HepG2 (cell line): ENCODE data around the gene ITGA7. TPM values are rescaled to one million over a fixed set of nuclear protein-coding genes. Genes with fewer than 3 reads are reported as not detected.

ENCODE experiments used
- ATAC-seq: fragments of 200-7000 bp; cut with Tn5 transposase; 3 replicates; pipeline ENCODE4 v1.9.1; 2020; ENCODE audit warnings: mild to moderate bottlenecking, moderate library complexity
- BruUV-seq: library from RNA; stranded (reverse); fragments of 400-500 nt; replicated peaks from 2 replicates; lab custom pipeline; 2021; lab: Mats Ljungman, UMichigan
- CTCF ChIA-PET: fragments of 300-600 bp; formaldehyde crosslinking; extraction: SDS; loops from one replicate; lab custom pipeline; 2021; ENCODE audit warnings: low total read pairs, inconsistent platforms, low intra/inter-chr PET ratio; lab: Yijun Ruan, JAX
- POLR2A ChIA-PET: fragments of 350-600 bp; sonication (Branson Sonifier 250); formaldehyde crosslinking; loops from one replicate; lab custom pipeline; 2020; ENCODE audit warnings: antibody characterized with exemption, inconsistent platforms; lab: Yijun Ruan, JAX
- DNase-seq: peaks from one replicate; pipeline ENCODE4 v3.0.0-alpha.2; 2015; ENCODE audit warnings: low spot score
- FAIRE-seq: peaks from 3 replicates; lab custom pipeline; 2011; peaks lifted over from hg19 to GRCh38; lab: Jason Lieb, UNC
- H2AFZ ChIP-seq: one replicate; pipeline ENCODE4 v1.6.1; 2011; ENCODE audit warnings: low read length, inconsistent platforms
- H3K27ac ChIP-seq: fragments of 300-600 bp; 3 replicates; pipeline ENCODE4 v1.8.0; 2011; ENCODE audit warnings: mixed run types, mild to moderate bottlenecking, mixed read lengths, low read length, inconsistent platforms; ENCODE audit not compliant: insufficient read depth; ENCODE audit errors: extremely low read length
- H3K27me3 ChIP-seq, 2 experiments: fragments of 200-600 bp in 1 of 2; 2 replicates in 1 of 2; 3 replicates in 1 of 2; pipeline versions ENCODE4 v1.6.0 to v1.8.0; 2011; ENCODE audit warnings: low read length in 2 of 2, mild to moderate bottlenecking in 2 of 2, moderate library complexity in 2 of 2, inconsistent platforms in 1 of 2; ENCODE audit not compliant: insufficient read depth in 2 of 2, control insufficient read depth in 1 of 2
- H3K36me3 ChIP-seq, 2 experiments: fragments of 200-600 bp in 1 of 2; replicated peaks in 1 of 2; 2 replicates in 1 of 2; 3 replicates in 1 of 2; pipeline versions ENCODE4 v1.5.1 to v1.8.0; 2011; ENCODE audit warnings: low read length in 2 of 2, inconsistent platforms in 1 of 2; ENCODE audit not compliant: insufficient read depth in 2 of 2, control insufficient read depth in 1 of 2
- H3K4me1 ChIP-seq: 2 replicates; pipeline ENCODE4 v1.5.1; 2012; ENCODE audit warnings: low read length, inconsistent platforms; ENCODE audit not compliant: insufficient read depth
- H3K4me2 ChIP-seq: 2 replicates; pipeline ENCODE4 v1.6.0; 2011; ENCODE audit warnings: low read depth, low read length, inconsistent platforms
- H3K4me3 ChIP-seq, 3 experiments: fragments of 200-600 bp in 1 of 3; sonication (generic), shearing (Covaris generic) in 1 of 3; replicated peaks in 1 of 3; 2 replicates each; pipeline ENCODE4 v1.5.1; 2011 to 2016; ENCODE audit warnings: low read length in 3 of 3, inconsistent platforms in 2 of 3, low read depth in 2 of 3, mild to moderate bottlenecking in 2 of 3, control low read depth in 1 of 3, mixed read lengths in 1 of 3; ENCODE audit not compliant: insufficient read depth in 1 of 3
- H3K79me2 ChIP-seq: one replicate; pipeline ENCODE4 v1.6.1; 2011; ENCODE audit warnings: low read length, inconsistent platforms; ENCODE audit not compliant: insufficient read depth
- H3K9ac ChIP-seq: 2 replicates; pipeline ENCODE4 v1.6.0; 2011; ENCODE audit warnings: mild to moderate bottlenecking, low read depth, low read length, inconsistent platforms; ENCODE audit not compliant: insufficient read depth
- H3K9me3 ChIP-seq: 2 replicates; pipeline ENCODE4 v1.5.1; 2012; ENCODE audit warnings: mild to moderate bottlenecking, low read length
- H4K20me1 ChIP-seq: 2 replicates; pipeline ENCODE4 v1.6.0; 2011; ENCODE audit warnings: inconsistent platforms, mild to moderate bottlenecking, low read length, moderate library complexity; ENCODE audit not compliant: insufficient read depth
- KDM3A ChIP-seq: IDR thresholded peaks from 2 replicates; pipeline ENCODE4 v1.6.1; 2018; ENCODE audit warnings: low read depth, missing compliant biosample characterization
- REXO4 ChIP-seq: sonication (generic); formaldehyde crosslinking; IDR thresholded peaks from 2 replicates; pipeline ENCODE4 v1.8.0; 2022; ENCODE audit warnings: missing genetic modification reagents, mild to moderate bottlenecking, borderline replicate concordance
- TBX2 ChIP-seq: sonication (generic); formaldehyde crosslinking; IDR thresholded peaks from 2 replicates; pipeline ENCODE4 v1.5.0; 2020; ENCODE audit warnings: missing genetic modification reagents, mild to moderate bottlenecking, borderline replicate concordance
- ZNF44 ChIP-seq: sonication (generic); formaldehyde crosslinking; IDR thresholded peaks from 2 replicates; pipeline ENCODE4 v1.5.1; 2020; ENCODE audit warnings: mild to moderate bottlenecking, missing genetic modification reagents
- WGBS: methylation state at CpG from one replicate; pipeline ENCODE4 v1.1.6; 2017; ENCODE audit warnings: low lambda C conversion rate; 5-methylcytosine and 5-hydroxymethylcytosine counted together
- in situ Hi-C: cut with HindIII; loops from 2 replicates; pipeline ENCODE4 v1.10.0; 2017; ENCODE audit warnings: low pct_unique_long_range_greater_than_20kb; ENCODE audit not compliant: extremely low pct_ligation_motif_present
- intact Hi-C: fragments of 100-400 bp; cut with micrococcal nuclease; formaldehyde crosslinking; loops from one replicate; pipeline ENCODE4 v1.10.0; 2022; ENCODE audit not compliant: unreplicated experiment
- polyA plus RNA-seq, 8 experiments: library from polyadenylated mRNA; depleted of rRNA in 3 of 8; stranded (reverse) in 7 of 8; unstranded in 1 of 8; fragments of >200 nt; fragmentation: Illumina TruSeq in 4 of 8; extraction: Trizol in 4 of 8; gene quantifications; 2 replicates each; pipeline versions ENCODE4 v1.2.1 to v1.2.3, GENCODE V29; 2011 to 2016; ENCODE audit warnings: low read depth in 4 of 8, missing spikeins in 1 of 8, mixed read lengths in 1 of 8; ENCODE audit not compliant: insufficient read depth in 1 of 8
- total RNA-seq, 5 experiments: library from RNA; depleted of rRNA; stranded (reverse); fragments of >200 nt; fragmentation: Illumina TruSeq; extraction: Trizol; gene quantifications; 2 replicates each; pipeline ENCODE4 v1.2.3, GENCODE V29; 2016; ENCODE audit warnings: low read depth in 1 of 5
- TF ChIP-seq, protein P1 (sequence below): IDR thresholded peaks from 2 replicates; pipeline ENCODE4 v1.6.1; 2016; ENCODE audit warnings: mild to moderate bottlenecking
- TF ChIP-seq, protein P2 (sequence below): sonication (generic); formaldehyde crosslinking; IDR thresholded peaks from 2 replicates; pipeline ENCODE4 v1.5.1; 2020; ENCODE audit warnings: mild to moderate bottlenecking, moderate library complexity, missing genetic modification reagents

ITGA7 gene
- total and polyA plus RNA-seq, 2 of the 13 experiments (the other 11 are each of a cell fraction or from before 2014, with no cell fraction given): 0.65 to 0.75 TPM

DNA sequence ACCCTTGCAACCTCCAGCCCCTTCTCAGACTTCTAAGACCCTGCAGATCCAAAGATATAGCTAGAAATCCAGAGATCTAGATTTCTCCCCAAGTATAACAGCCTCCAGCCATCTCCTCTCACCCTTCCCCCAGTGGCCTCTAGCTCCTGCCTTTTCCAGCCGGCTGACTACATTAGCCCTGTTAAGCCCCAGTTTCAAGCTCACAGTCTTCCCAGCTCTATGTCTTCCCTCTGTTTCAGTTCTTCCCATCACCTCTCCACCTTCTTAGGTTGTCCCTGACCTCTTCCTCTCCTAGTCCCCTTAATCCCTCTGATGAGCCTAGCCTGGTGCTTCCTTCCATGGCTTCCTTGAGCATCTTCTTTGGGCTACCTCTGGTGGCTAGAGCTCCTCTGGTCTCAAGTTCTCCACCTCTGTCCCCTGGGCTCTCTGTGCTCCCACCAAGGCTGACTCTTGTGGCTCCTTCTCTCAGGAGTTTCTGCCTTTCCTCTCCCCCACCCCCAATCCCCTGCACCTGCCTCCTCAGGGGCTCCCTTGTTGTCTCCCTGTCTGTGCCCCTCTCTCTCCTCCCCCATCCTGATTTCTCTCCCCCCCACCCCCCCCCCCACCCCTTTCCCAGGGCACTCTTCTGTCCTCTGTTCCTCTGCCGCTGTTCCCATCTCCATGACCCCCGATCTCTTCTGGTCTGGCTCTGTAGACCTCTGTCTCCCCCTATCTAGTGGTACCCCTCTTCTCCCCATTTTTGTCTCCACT is 34.4 kb upstream of the ITGA7 start:
- Histone ChIP-seq H3K36me3 (no peaks in the 10 kb centered on the region), H3K4me2 (peak overlapping the region; percentile 89), H3K9ac (no peak overlapping the region), H3K4me3 (peak overlapping the region in 2 of 3 experiments; percentile 56 to 74; a peak in 3 of 6 replicates), H4K20me1 (no peaks in the 10 kb centered on the region), H3K9me3 (no peaks in the 10 kb centered on the region), H3K27me3 (peaks cover 0 to 12% of the 10 kb centered on the region in 2 experiments; a peak in 2 of 5 replicates), H3K79me2 (no peaks in the 10 kb centered on the region), H2AFZ (no peak overlapping the region), H3K27ac (no peak overlapping the region), H3K4me1 (peaks cover 52% of the 10 kb centered on the region)
- intact Hi-C loops: no loop called here
- FAIRE-seq (no peak), DNase-seq (no peak), ATAC-seq (no peak)
- ChIA-PET CTCF (no interaction called here), POLR2A (interaction anchor here (1.2 to 1.4 kb wide), 2 partner anchors 13 to 87 kb away, joined by 3 to 7 read pairs; partner anchors contain the start of genes CD63 and DNAJC14)
- BruUV-seq: no TSS peak
- in situ Hi-C loops: no loop called here
- 3% methylated on average over 3 of the region's 3 CpGs for WGBS
- no peak for TF ChIP-seq ZNF44
- TF ChIP-seq, protein P1, sequence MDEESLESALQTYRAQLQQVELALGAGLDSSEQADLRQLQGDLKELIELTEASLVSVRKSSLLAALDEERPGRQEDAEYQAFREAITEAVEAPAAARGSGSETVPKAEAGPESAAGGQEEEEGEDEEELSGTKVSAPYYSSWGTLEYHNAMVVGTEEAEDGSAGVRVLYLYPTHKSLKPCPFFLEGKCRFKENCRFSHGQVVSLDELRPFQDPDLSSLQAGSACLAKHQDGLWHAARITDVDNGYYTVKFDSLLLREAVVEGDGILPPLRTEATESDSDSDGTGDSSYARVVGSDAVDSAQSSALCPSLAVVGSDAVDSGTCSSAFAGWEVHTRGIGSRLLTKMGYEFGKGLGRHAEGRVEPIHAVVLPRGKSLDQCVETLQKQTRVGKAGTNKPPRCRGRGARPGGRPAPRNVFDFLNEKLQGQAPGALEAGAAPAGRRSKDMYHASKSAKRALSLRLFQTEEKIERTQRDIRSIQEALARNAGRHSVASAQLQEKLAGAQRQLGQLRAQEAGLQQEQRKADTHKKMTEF (CRISPR knock-in tag): no peak
- no peak for TF ChIP-seq REXO4 (CRISPR knock-in tag)
- no peak for TF ChIP-seq TBX2 (CRISPR knock-in tag)
- TF ChIP-seq KDM3A (CRISPR knock-in tag): no peak
- TF ChIP-seq, protein P2, sequence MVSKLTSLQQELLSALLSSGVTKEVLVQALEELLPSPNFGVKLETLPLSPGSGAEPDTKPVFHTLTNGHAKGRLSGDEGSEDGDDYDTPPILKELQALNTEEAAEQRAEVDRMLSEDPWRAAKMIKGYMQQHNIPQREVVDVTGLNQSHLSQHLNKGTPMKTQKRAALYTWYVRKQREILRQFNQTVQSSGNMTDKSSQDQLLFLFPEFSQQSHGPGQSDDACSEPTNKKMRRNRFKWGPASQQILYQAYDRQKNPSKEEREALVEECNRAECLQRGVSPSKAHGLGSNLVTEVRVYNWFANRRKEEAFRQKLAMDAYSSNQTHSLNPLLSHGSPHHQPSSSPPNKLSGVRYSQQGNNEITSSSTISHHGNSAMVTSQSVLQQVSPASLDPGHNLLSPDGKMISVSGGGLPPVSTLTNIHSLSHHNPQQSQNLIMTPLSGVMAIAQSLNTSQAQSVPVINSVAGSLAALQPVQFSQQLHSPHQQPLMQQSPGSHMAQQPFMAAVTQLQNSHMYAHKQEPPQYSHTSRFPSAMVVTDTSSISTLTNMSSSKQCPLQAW (CRISPR knock-in tag): 0 out of 2 replicates have a peak, but pooled peaks have one; percentile 16
